Suprapubic skin (tissue), 4 donors: ENCODE measurements around the gene IMMP2L.

ENCODE experiments used
- EP300 ChIP-seq: sonication (generic); formaldehyde crosslinking; IDR thresholded peaks from one replicate; pipeline ENCODE4 v1.6.1; 2017; ENCODE audit warnings: antibody characterized with exemption
- POLR2A ChIP-seq, 2 donors: fragments of 450-650 bp; IDR thresholded peaks; one replicate each; pipeline ENCODE4 v1.6.1; 2017; ENCODE audit warnings: antibody characterized with exemption in 2 of 2, mild to moderate bottlenecking in 2 of 2, moderate library complexity in 2 of 2
- POLR2AphosphoS5 ChIP-seq, 3 donors: sonication (generic); formaldehyde crosslinking; IDR thresholded peaks; one replicate each; pipeline ENCODE4 v1.6.1; 2017; ENCODE audit warnings: antibody characterized with exemption in 3 of 3
- TF ChIP-seq, protein P1 (sequence below), 2 donors: fragments of 200-600 bp in 1 of 2; fragments of 450-650 bp in 1 of 2; sonication (generic) in 1 of 2; IDR thresholded peaks; one replicate each; pipeline ENCODE4 v1.5.1; 2016 to 2019; ENCODE audit warnings: antibody characterized with exemption in 2 of 2, mild to moderate bottlenecking in 1 of 2, moderate library complexity in 1 of 2

DNA sequence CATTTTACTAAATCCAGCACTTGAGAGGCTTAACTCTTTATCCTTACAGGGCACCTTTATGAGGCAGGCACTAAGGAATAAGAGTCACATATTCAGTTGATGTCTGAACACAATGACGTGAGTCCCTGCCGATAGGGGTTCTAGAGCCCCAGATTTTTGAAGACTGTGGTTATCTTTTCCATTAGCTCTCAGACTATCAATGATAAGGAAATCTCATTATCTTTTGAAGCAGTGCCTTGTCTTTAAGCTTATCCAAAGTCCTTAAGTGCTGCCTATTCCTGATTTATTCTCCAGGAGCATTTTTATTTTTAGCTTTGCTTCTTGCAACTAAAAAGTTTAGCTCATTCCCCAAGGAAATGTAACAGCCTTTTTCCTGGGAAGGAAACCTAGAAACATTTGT, 915.5 kb downstream of the IMMP2L start:
- TF ChIP-seq, protein P1, sequence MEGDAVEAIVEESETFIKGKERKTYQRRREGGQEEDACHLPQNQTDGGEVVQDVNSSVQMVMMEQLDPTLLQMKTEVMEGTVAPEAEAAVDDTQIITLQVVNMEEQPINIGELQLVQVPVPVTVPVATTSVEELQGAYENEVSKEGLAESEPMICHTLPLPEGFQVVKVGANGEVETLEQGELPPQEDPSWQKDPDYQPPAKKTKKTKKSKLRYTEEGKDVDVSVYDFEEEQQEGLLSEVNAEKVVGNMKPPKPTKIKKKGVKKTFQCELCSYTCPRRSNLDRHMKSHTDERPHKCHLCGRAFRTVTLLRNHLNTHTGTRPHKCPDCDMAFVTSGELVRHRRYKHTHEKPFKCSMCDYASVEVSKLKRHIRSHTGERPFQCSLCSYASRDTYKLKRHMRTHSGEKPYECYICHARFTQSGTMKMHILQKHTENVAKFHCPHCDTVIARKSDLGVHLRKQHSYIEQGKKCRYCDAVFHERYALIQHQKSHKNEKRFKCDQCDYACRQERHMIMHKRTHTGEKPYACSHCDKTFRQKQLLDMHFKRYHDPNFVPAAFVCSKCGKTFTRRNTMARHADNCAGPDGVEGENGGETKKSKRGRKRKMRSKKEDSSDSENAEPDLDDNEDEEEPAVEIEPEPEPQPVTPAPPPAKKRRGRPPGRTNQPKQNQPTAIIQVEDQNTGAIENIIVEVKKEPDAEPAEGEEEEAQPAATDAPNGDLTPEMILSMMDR (IDR thresholded peaks at IDR 0.05): no peak
- TF ChIP-seq POLR2AphosphoS5 (IDR thresholded peaks at IDR 0.05) (no peak), POLR2A (IDR thresholded peaks at IDR 0.05) (no peak), EP300 (no peak)
